ENCODE data around the gene GPI. TPM values are rescaled to one million over a fixed set of nuclear protein-coding genes. Genes with fewer than 3 reads are reported as not detected.

The GPI gene
- polyA plus RNA-seq, 1 donor (not counting 4 experiments of a cell fraction or from before 2014, with no cell fraction given), result 123 TPM

GRCh38 chr19:34320277-34320676, 44.7 kb upstream of the GPI start:
- Histone ChIP-seq H3K27ac (ENCODE audit: control insufficient read depth, insufficient read depth, low read length) (no peak overlapping the region), H3K9me1 (ENCODE audit: control insufficient read depth, extremely low read depth, insufficient read depth, low read length) (peaks cover 2% of the 10 kb centered on the region), H3K4me1 (ENCODE audit: control insufficient read depth, extremely low read depth, insufficient read depth, low read length) (peaks cover 3% of the 10 kb centered on the region), H3K9me3 (ENCODE audit: control insufficient read depth, low read depth, low read length) (no peaks in the 10 kb centered on the region), H3K4me2 (ENCODE audit: control insufficient read depth, extremely low read depth, insufficient read depth, low read depth, low read length) (no peak overlapping the region), H4K20me1 (ENCODE audit: control insufficient read depth, extremely low read depth, insufficient read depth, low read length) (no peaks in the 10 kb centered on the region), H3K36me3 (ENCODE audit: control insufficient read depth in 2 of 2, extremely low read depth in 1 of 2, insufficient read depth in 2 of 2, low read length in 2 of 2) (peaks cover 4 to 11% of the 10 kb centered on the region in 2 experiments), H3K27me3 (ENCODE audit: control insufficient read depth, extremely low read depth, insufficient read depth, low read length) (no peaks in the 10 kb centered on the region), H3K4me3 (ENCODE audit: control insufficient read depth in 2 of 3, extremely low read depth in 1 of 3, insufficient read depth in 2 of 3, low read depth in 1 of 3, low read length in 3 of 3) (no peak overlapping the region), H2AFZ (ENCODE audit: control insufficient read depth, low read length) (no peak overlapping the region), H3K9ac (ENCODE audit: control insufficient read depth, extremely low read depth, insufficient read depth, low read length) (no peak overlapping the region), H3K79me2 (ENCODE audit: control insufficient read depth, insufficient read depth, low read length) (peaks cover 7% of the 10 kb centered on the region)
- TF ChIP-seq EZH2 (IDR thresholded peaks at IDR 0.05; ENCODE audit: low read length), result no peak
- no peak for TF ChIP-seq CTCF (optimal IDR thresholded peaks at IDR 0.05 in 1 of 3, IDR thresholded peaks at IDR 0.05 in 1 of 3, conservative IDR thresholded peaks at IDR 0.05 in 1 of 3; ENCODE audit: extremely low read depth in 1 of 3, insufficient read depth in 2 of 3, low read length in 3 of 3)
- DNase-seq (ENCODE audit: low read depth, low spot score) (no peak), FAIRE-seq (no peak)
- dilution Hi-C loops (cut with MboI; ENCODE audit: extremely low pct_ligation_motif_present, low sequenced_read_pairs), result no loop called here

- Histone ChIP-seq H3K79me2 (ENCODE audit: control insufficient read depth, insufficient read depth, low read length) (peaks cover 6% of the 10 kb centered on the region), H3K27ac (ENCODE audit: control insufficient read depth, insufficient read depth, low read length) (no peak overlapping the region), H3K36me3 (ENCODE audit: control insufficient read depth in 2 of 2, extremely low read depth in 1 of 2, insufficient read depth in 2 of 2, low read length in 2 of 2) (peaks cover 9 to 14% of the 10 kb centered on the region in 2 experiments), H3K9me3 (ENCODE audit: control insufficient read depth, low read depth, low read length) (no peaks in the 10 kb centered on the region), H3K9me1 (ENCODE audit: control insufficient read depth, extremely low read depth, insufficient read depth, low read length) (no peaks in the 10 kb centered on the region), H4K20me1 (ENCODE audit: control insufficient read depth, extremely low read depth, insufficient read depth, low read length) (no peaks in the 10 kb centered on the region), H3K4me1 (ENCODE audit: control insufficient read depth, extremely low read depth, insufficient read depth, low read length) (peaks cover under 1% of the 10 kb centered on the region), H3K4me3 (ENCODE audit: control insufficient read depth in 2 of 3, extremely low read depth in 1 of 3, insufficient read depth in 2 of 3, low read depth in 1 of 3, low read length in 3 of 3) (no peak overlapping the region), H2AFZ (ENCODE audit: control insufficient read depth, low read length) (no peak overlapping the region), H3K4me2 (ENCODE audit: control insufficient read depth, extremely low read depth, insufficient read depth, low read depth, low read length) (no peak overlapping the region), H3K9ac (ENCODE audit: control insufficient read depth, extremely low read depth, insufficient read depth, low read length) (no peak overlapping the region), H3K27me3 (ENCODE audit: control insufficient read depth, extremely low read depth, insufficient read depth, low read length) (no peaks in the 10 kb centered on the region)
- DNase-seq (ENCODE audit: low read depth, low spot score) (no peak), FAIRE-seq (no peak)
- TF ChIP-seq CTCF (optimal IDR thresholded peaks at IDR 0.05 in 1 of 3, IDR thresholded peaks at IDR 0.05 in 1 of 3, conservative IDR thresholded peaks at IDR 0.05 in 1 of 3; ENCODE audit: extremely low read depth in 1 of 3, insufficient read depth in 2 of 3, low read length in 3 of 3), result no peak
- no peak for TF ChIP-seq EZH2 (IDR thresholded peaks at IDR 0.05; ENCODE audit: low read length)
- dilution Hi-C loops (cut with MboI; ENCODE audit: extremely low pct_ligation_motif_present, low sequenced_read_pairs), result no loop called here
Observed at GRCh38 chr19:34321735-34322134, 43.3 kb upstream of the GPI start.
